ENCODE measurements around the gene SAMD9L. TPM values are rescaled to one million over a fixed set of nuclear protein-coding genes. Genes with fewer than 3 reads are reported as not detected.
A peak's percentile ranks its signal among the peaks of the same experiment; 100 is the strongest.

SAMD9L gene
- total and polyA plus RNA-seq, 2 donors (not counting 1 experiment from before 2014, with no cell fraction given), result 11.8 to 23.9 TPM

DNA sequence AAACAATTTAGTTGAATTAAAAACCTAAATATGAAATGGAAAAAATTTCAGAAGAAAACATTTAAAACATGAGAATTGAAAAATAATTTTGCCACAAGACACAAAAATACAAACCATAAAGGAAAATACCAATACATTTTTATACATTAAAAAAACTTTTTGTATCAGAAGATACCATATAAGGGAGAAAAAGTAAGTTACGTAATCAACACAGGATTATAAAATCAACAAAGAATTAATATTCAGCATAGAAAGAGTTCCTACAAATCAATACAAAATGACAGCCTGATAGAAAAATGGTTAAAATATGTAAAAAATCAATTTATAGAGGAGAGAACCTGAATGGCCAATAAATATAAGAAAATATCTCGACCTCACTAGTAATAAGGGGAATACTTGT lies 16.6 kb upstream of the SAMD9L start:
- DNase-seq (ENCODE audit: low read depth in 2 of 2), result no peak
- H2AFZ ChIP-seq (ENCODE audit: low read length), result no peak overlapping the region
- H3K4me2 ChIP-seq (ENCODE audit: extremely low read depth, insufficient read depth, low read length), result no peak overlapping the region
- no peaks in the 10 kb centered on the region for H3K36me3 ChIP-seq (ENCODE audit: control insufficient read depth, insufficient read depth, low read length)
- TF ChIP-seq EZH2 (IDR thresholded peaks at IDR 0.05; ENCODE audit: low read length, missing control alignments), result no peak
- TF ChIP-seq, protein P1, sequence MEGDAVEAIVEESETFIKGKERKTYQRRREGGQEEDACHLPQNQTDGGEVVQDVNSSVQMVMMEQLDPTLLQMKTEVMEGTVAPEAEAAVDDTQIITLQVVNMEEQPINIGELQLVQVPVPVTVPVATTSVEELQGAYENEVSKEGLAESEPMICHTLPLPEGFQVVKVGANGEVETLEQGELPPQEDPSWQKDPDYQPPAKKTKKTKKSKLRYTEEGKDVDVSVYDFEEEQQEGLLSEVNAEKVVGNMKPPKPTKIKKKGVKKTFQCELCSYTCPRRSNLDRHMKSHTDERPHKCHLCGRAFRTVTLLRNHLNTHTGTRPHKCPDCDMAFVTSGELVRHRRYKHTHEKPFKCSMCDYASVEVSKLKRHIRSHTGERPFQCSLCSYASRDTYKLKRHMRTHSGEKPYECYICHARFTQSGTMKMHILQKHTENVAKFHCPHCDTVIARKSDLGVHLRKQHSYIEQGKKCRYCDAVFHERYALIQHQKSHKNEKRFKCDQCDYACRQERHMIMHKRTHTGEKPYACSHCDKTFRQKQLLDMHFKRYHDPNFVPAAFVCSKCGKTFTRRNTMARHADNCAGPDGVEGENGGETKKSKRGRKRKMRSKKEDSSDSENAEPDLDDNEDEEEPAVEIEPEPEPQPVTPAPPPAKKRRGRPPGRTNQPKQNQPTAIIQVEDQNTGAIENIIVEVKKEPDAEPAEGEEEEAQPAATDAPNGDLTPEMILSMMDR (conservative IDR thresholded peaks at IDR 0.05 in 1 of 2, IDR thresholded peaks at IDR 0.05 in 1 of 2; ENCODE audit: low read depth in 1 of 2, low read length in 2 of 2), result no peak
- H3K4me1 ChIP-seq (ENCODE audit: control insufficient read depth, extremely low read depth, insufficient read depth, low read length), result no peaks in the 10 kb centered on the region
- no peaks in the 10 kb centered on the region for H3K79me2 ChIP-seq (ENCODE audit: control insufficient read depth, insufficient read depth, low read length)
- no peak overlapping the region for H3K9ac ChIP-seq (ENCODE audit: insufficient read depth, low read length)
- no peak overlapping the region for H3K4me3 ChIP-seq (replicated peaks in 1 of 4; ENCODE audit: control extremely low read depth in 1 of 4, insufficient read depth in 1 of 4, low read depth in 3 of 4, low read length in 4 of 4)
- H3K27ac ChIP-seq (ENCODE audit: insufficient read depth, low read length), result no peak overlapping the region
- no peaks in the 10 kb centered on the region for H3K27me3 ChIP-seq (ENCODE audit: control insufficient read depth, insufficient read depth, low read length)
- no peaks in the 10 kb centered on the region for H3K9me3 ChIP-seq (ENCODE audit: control insufficient read depth, insufficient read depth, low read depth, low read length)
- no peaks in the 10 kb centered on the region for H4K20me1 ChIP-seq (ENCODE audit: control insufficient read depth, extremely low read depth, insufficient read depth, low read length)

GRCh38 chr7:93161181-93161762 lies 13.1 kb upstream of the SAMD9L start:
- TF ChIP-seq, protein P1 (conservative IDR thresholded peaks at IDR 0.05 in 1 of 2, IDR thresholded peaks at IDR 0.05 in 1 of 2; ENCODE audit: low read depth in 1 of 2, low read length in 2 of 2), result no peak
- TF ChIP-seq EZH2 (IDR thresholded peaks at IDR 0.05; ENCODE audit: low read length, missing control alignments), result no peak
- H3K36me3 ChIP-seq (ENCODE audit: control insufficient read depth, insufficient read depth, low read length), result no peaks in the 10 kb centered on the region
- no peak overlapping the region for H3K4me2 ChIP-seq (ENCODE audit: extremely low read depth, insufficient read depth, low read length)
- no peaks in the 10 kb centered on the region for H3K9me3 ChIP-seq (ENCODE audit: control insufficient read depth, insufficient read depth, low read depth, low read length)
- no peak overlapping the region for H3K4me3 ChIP-seq (replicated peaks in 1 of 4; ENCODE audit: control extremely low read depth in 1 of 4, insufficient read depth in 1 of 4, low read depth in 3 of 4, low read length in 4 of 4)
- H3K27me3 ChIP-seq (ENCODE audit: control insufficient read depth, insufficient read depth, low read length), result no peaks in the 10 kb centered on the region
- H3K4me1 ChIP-seq (ENCODE audit: control insufficient read depth, extremely low read depth, insufficient read depth, low read length), result no peaks in the 10 kb centered on the region
- H3K27ac ChIP-seq (ENCODE audit: insufficient read depth, low read length), result no peak overlapping the region
- H3K79me2 ChIP-seq (ENCODE audit: control insufficient read depth, insufficient read depth, low read length), result no peaks in the 10 kb centered on the region
- no peak overlapping the region for H3K9ac ChIP-seq (ENCODE audit: insufficient read depth, low read length)
- H2AFZ ChIP-seq (ENCODE audit: low read length), result no peak overlapping the region
- no peaks in the 10 kb centered on the region for H4K20me1 ChIP-seq (ENCODE audit: control insufficient read depth, extremely low read depth, insufficient read depth, low read length)
- no peak for DNase-seq (ENCODE audit: low read depth in 2 of 2)

GRCh38 chr7:93160410-93160809 lies 12.2 kb upstream of the SAMD9L start:
- H3K79me2 ChIP-seq (ENCODE audit: control insufficient read depth, insufficient read depth, low read length), result no peaks in the 10 kb centered on the region
- H3K27ac ChIP-seq (ENCODE audit: insufficient read depth, low read length), result no peak overlapping the region
- H3K9ac ChIP-seq (ENCODE audit: insufficient read depth, low read length), result no peak overlapping the region
- no peaks in the 10 kb centered on the region for H4K20me1 ChIP-seq (ENCODE audit: control insufficient read depth, extremely low read depth, insufficient read depth, low read length)
- DNase-seq (ENCODE audit: low read depth in 2 of 2), result peak in 1 of 2 donors; percentile 60
- no peaks in the 10 kb centered on the region for H3K4me1 ChIP-seq (ENCODE audit: control insufficient read depth, extremely low read depth, insufficient read depth, low read length)
- no peak for TF ChIP-seq EZH2 (IDR thresholded peaks at IDR 0.05; ENCODE audit: low read length, missing control alignments)
- H3K9me3 ChIP-seq (ENCODE audit: control insufficient read depth, insufficient read depth, low read depth, low read length), result no peaks in the 10 kb centered on the region
- no peak overlapping the region for H3K4me3 ChIP-seq (replicated peaks in 1 of 4; ENCODE audit: control extremely low read depth in 1 of 4, insufficient read depth in 1 of 4, low read depth in 3 of 4, low read length in 4 of 4)
- H3K27me3 ChIP-seq (ENCODE audit: control insufficient read depth, insufficient read depth, low read length), result no peaks in the 10 kb centered on the region
- H2AFZ ChIP-seq (ENCODE audit: low read length), result no peak overlapping the region
- no peaks in the 10 kb centered on the region for H3K36me3 ChIP-seq (ENCODE audit: control insufficient read depth, insufficient read depth, low read length)
- H3K4me2 ChIP-seq (ENCODE audit: extremely low read depth, insufficient read depth, low read length), result no peak overlapping the region
